AG09309 (cell line): Measurements from ENCODE around the gene CCNJ.
"Not testable (repeated sequence)": the region's sequence is repeated elsewhere in the genome, so short reads cannot be mapped to it uniquely, and the experiment has no call there.

Experiments used
- DNase-seq: peaks from one replicate; pipeline ENCODE4 v3.0.0-alpha.2; 2010; ENCODE audit warnings: low read depth
- H3K4me3 ChIP-seq: 2 replicates; pipeline ENCODE4 v1.5.1; 2011; ENCODE audit warnings: mild to moderate bottlenecking, low read depth, low read length, moderate library complexity; ENCODE audit not compliant: control insufficient read depth
- CTCF ChIP-seq: IDR thresholded peaks from 2 replicates; pipeline ENCODE4 v1.5.1; 2011; ENCODE audit warnings: mild to moderate bottlenecking, low read depth, low read length, inconsistent platforms; ENCODE audit not compliant: insufficient read depth, control insufficient read depth; ENCODE audit errors: missing control alignments

The CCNJ gene

GRCh38 chr10:96043893-96044715 lies 721 bp downstream of the CCNJ start:
- peak overlapping the region; percentile 97 for H3K4me3 ChIP-seq
- DNase-seq = no peak
- TF ChIP-seq CTCF = no peak

- DNase-seq = peak; percentile 48
- TF ChIP-seq CTCF = no peak
- peak overlapping the region; percentile 97 for H3K4me3 ChIP-seq
Observed at GRCh38 chr10:96044736-96045135, 1.4 kb downstream of the CCNJ start.

GRCh38 chr10:96046546-96046945 lies 3.2 kb downstream of the CCNJ start:
- TF ChIP-seq CTCF = no peak
- DNase-seq = no peak
- no peak overlapping the region for H3K4me3 ChIP-seq

GRCh38 chr10:96047004-96047649 lies 3.7 kb downstream of the CCNJ start:
- no peak for TF ChIP-seq CTCF
- DNase-seq = no peak

GRCh38 chr10:96047925-96048324 lies 4.5 kb downstream of the CCNJ start:
- not testable (repeated sequence) for H3K4me3 ChIP-seq, DNase-seq

More at GRCh38 chr10:96047004-96047649, 3.7 kb downstream of the CCNJ start:
- H3K4me3 ChIP-seq = no peak overlapping the region

GRCh38 chr10:96049340-96049739 lies 6.0 kb downstream of the CCNJ start:
- H3K4me3 ChIP-seq = no peak overlapping the region
- no peak for TF ChIP-seq CTCF
- DNase-seq = no peak

GRCh38 chr10:96053985-96054384 lies 10.6 kb downstream of the CCNJ start:
- TF ChIP-seq CTCF = no peak
- no peak overlapping the region for H3K4me3 ChIP-seq
- no peak for DNase-seq
